ENCODE measurements around the gene BCAM. TPM values are rescaled to one million over a fixed set of nuclear protein-coding genes. Genes with fewer than 3 reads are reported as not detected.

Gene BCAM
- total RNA-seq, 1 donor from 2014 or later: 105 TPM

DNA sequence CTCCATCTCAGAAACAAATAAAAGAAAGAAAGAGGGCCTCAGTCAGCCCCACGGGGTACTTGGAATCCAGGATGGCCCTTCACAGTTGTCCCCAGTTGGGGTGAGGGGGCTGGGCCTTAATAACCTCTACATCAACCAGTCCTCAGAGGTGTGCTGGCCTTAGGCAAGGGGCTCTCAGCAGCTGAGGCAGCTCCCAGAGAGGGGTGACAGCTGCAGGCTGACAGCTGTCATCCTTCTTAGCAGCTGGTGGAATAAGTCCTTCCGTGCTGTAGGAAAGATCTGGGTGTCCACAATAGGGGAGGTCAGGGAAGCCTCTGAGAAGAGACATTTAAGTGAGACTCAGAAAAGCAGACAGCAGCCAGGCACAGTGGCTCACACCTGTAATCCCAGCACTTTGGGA lies 7.4 kb downstream of the BCAM start:
- DNase-seq (ENCODE audit: extremely low spot score, unreplicated experiment): no peak
- TF ChIP-seq, protein P1, sequence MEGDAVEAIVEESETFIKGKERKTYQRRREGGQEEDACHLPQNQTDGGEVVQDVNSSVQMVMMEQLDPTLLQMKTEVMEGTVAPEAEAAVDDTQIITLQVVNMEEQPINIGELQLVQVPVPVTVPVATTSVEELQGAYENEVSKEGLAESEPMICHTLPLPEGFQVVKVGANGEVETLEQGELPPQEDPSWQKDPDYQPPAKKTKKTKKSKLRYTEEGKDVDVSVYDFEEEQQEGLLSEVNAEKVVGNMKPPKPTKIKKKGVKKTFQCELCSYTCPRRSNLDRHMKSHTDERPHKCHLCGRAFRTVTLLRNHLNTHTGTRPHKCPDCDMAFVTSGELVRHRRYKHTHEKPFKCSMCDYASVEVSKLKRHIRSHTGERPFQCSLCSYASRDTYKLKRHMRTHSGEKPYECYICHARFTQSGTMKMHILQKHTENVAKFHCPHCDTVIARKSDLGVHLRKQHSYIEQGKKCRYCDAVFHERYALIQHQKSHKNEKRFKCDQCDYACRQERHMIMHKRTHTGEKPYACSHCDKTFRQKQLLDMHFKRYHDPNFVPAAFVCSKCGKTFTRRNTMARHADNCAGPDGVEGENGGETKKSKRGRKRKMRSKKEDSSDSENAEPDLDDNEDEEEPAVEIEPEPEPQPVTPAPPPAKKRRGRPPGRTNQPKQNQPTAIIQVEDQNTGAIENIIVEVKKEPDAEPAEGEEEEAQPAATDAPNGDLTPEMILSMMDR (conservative IDR thresholded peaks at IDR 0.05): no peak
- Mint-ChIP-seq H3K9me3 (no peaks in the 10 kb centered on the region), H3K4me3 (no peak overlapping the region), H3K27ac (no peak overlapping the region), H3K36me3 (peaks cover 14% of the 10 kb centered on the region), H3K4me1 (ENCODE audit: unreplicated experiment) (no peaks in the 10 kb centered on the region), H3K27me3 (no peaks in the 10 kb centered on the region)

DNA sequence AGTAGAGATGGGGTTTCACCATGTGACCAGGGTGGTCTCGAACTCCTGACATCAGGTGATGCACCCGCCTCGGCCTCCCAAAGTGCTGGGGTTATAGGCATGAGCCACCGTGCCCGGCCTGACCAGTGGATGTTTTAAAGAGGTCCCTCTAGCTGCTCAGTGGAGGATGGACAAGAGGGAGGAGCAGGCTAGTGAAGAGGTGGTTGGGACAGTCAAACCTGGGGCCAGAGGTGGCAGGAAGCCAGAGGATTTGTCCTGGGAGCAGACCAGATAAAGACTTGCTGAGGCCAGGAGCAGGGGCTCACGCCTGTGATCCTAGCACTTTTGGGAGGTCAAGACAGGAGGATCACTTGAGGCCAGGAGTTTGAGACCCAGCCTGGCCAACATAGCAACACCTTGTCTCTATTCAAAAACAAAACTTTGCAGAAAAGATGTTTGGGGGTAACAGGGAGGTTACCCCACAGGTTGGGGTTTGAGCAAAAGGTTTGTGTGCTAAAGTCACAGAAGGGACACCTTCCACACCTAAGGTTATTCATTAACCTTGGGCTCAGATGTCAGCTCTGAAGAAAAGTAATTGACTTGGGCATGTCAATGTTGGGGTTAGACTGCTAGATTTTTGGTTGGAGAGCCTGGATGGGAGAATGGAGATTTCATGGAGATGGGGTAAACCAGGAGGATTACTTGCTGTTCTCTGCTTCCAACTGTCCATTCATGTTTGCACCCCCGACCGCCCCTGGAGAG lies 9.0 kb downstream of the BCAM start:
- no peak for DNase-seq (ENCODE audit: extremely low spot score, unreplicated experiment)
- Mint-ChIP-seq H3K36me3 (peaks cover 14% of the 10 kb centered on the region), H3K27me3 (no peaks in the 10 kb centered on the region), H3K4me3 (no peak overlapping the region), H3K9me3 (no peaks in the 10 kb centered on the region), H3K27ac (no peak overlapping the region), H3K4me1 (ENCODE audit: unreplicated experiment) (no peaks in the 10 kb centered on the region)
- TF ChIP-seq, protein P1 (conservative IDR thresholded peaks at IDR 0.05): no peak

DNA sequence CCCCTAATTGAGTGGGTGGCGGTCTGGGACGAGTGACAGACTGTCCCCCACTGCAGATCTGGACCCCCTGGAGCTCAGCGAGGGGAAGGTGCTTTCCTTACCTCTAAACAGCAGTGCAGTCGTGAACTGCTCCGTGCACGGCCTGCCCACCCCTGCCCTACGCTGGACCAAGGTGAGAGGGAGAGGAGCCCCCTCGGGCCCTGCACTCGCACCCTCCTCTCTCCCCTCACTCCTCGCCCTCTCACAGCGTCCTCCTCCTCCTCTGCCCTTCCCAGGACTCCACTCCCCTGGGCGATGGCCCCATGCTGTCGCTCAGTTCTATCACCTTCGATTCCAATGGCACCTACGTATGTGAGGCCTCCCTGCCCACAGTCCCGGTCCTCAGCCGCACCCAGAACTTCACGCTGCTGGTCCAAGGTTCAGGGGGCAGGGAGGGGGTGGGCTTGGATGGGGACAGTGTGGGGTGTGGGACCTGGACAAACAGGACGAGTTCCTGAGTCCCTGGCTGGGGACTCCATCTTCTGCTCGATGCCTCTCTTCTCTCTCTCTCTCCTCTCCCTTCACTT lies 9.6 kb downstream of the BCAM start:
- H3K4me1 Mint-ChIP-seq (ENCODE audit: unreplicated experiment): no peaks in the 10 kb centered on the region
- no peaks in the 10 kb centered on the region for H3K27me3 Mint-ChIP-seq
- no peaks in the 10 kb centered on the region for H3K9me3 Mint-ChIP-seq
- DNase-seq (ENCODE audit: extremely low spot score, unreplicated experiment): no peak
- no peak overlapping the region for H3K27ac Mint-ChIP-seq
- peaks cover 13% of the 10 kb centered on the region for H3K36me3 Mint-ChIP-seq
- TF ChIP-seq, protein P1 (conservative IDR thresholded peaks at IDR 0.05): no peak
- H3K4me3 Mint-ChIP-seq: no peak overlapping the region

DNA sequence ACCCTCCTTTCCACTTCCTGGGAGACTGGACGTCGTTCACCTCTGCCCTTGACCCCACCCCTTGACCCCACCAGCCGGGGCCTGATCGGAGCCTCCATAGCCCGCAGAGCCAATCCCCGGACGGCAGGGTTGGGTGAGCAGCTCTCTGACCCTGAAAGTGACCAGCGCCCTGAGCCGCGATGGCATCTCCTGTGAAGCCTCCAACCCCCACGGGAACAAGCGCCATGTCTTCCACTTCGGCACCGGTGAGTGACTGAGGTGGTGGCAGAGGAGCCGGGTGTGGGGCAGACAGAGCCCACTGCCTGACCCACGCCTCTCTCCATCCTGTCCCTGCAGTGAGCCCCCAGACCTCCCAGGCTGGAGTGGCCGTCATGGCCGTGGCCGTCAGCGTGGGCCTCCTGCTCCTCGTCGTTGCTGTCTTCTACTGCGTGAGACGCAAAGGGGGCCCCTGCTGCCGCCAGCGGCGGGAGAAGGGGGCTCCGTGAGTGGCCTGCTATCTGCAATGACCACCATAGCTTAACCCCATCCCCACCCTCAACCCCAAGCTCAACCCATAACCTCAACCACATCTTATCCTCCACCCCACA lies 10.4 kb downstream of the BCAM start:
- H3K27ac Mint-ChIP-seq: no peak overlapping the region
- H3K36me3 Mint-ChIP-seq: peaks cover 5% of the 10 kb centered on the region
- H3K27me3 Mint-ChIP-seq: no peaks in the 10 kb centered on the region
- TF ChIP-seq, protein P1 (conservative IDR thresholded peaks at IDR 0.05): no peak
- no peak overlapping the region for H3K4me3 Mint-ChIP-seq
- H3K4me1 Mint-ChIP-seq (ENCODE audit: unreplicated experiment): no peaks in the 10 kb centered on the region
- no peak for DNase-seq (ENCODE audit: extremely low spot score, unreplicated experiment)
- no peaks in the 10 kb centered on the region for H3K9me3 Mint-ChIP-seq

DNA sequence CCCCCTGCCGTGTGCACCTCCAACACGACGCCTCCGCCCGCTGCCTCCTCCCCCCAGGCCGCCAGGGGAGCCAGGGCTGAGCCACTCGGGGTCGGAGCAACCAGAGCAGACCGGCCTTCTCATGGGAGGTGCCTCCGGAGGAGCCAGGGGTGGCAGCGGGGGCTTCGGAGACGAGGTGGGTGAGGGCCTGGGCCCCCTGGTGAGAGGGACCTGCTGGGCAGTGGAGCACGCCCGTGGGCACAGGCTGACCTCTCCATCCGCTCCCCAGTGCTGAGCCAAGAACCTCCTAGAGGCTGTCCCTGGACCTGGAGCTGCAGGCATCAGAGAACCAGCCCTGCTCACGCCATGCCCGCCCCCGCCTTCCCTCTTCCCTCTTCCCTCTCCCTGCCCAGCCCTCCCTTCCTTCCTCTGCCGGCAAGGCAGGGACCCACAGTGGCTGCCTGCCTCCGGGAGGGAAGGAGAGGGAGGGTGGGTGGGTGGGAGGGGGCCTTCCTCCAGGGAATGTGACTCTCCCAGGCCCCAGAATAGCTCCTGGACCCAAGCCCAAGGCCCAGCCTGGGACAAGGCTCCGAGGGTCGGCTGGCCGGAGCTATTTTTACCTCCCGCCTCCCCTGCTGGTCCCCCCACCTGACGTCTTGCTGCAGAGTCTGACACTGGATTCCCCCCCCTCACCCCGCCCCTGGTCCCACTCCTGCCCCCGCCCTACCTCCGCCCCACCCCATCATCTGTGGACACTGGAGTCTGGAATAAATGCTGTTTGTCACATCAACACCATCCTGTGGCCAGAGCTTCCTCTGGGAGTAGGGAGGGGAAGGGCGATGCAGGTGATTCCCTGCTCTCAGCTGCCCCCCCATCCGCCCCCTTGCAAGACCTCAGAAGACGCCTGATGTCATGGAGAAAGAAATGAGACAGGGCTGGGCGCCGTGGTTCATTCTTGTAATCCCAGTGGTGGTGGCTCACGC lies 12.0 kb downstream of the BCAM start:
- TF ChIP-seq, protein P1 (conservative IDR thresholded peaks at IDR 0.05): no peak
- no peaks in the 10 kb centered on the region for H3K36me3 Mint-ChIP-seq
- H3K9me3 Mint-ChIP-seq: no peaks in the 10 kb centered on the region
- H3K4me3 Mint-ChIP-seq: no peak overlapping the region
- no peaks in the 10 kb centered on the region for H3K4me1 Mint-ChIP-seq (ENCODE audit: unreplicated experiment)
- H3K27me3 Mint-ChIP-seq: peaks cover 5% of the 10 kb centered on the region
- no peak for DNase-seq (ENCODE audit: extremely low spot score, unreplicated experiment)
- no peak overlapping the region for H3K27ac Mint-ChIP-seq

Measured in type B pancreatic cell (in vitro differentiated cells).